ENCODE data around the gene EXOSC7. TPM values are rescaled to one million over a fixed set of nuclear protein-coding genes. Genes with fewer than 3 reads are reported as not detected.

The EXOSC7 gene
- polyA plus RNA-seq, 1 donor from 2014 or later, result 37.7 TPM

DNA sequence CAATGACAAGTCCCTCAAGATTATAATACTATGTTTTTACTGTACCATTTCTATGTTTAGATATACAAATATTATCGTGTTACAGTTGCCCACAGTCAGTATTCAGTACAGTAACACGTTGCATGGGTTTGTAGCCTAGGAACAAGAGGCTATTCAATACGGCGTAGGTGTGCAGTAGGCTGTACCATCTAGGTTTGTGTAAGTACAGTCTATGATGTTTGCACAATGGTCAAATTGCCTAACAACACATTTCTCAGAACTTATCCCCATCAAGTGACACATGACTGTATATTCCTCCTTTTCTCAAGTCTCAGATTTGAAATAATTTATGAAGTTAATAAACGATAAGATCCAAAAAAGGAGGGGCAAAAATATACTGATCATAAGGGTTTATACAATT is 21.7 kb upstream of the EXOSC7 start:
- no peaks in the 10 kb centered on the region for H3K27me3 Mint-ChIP-seq
- no peaks in the 10 kb centered on the region for H3K9me3 Mint-ChIP-seq
- H3K4me1 Mint-ChIP-seq, result peaks cover 29 to 47% (median 38%) of the 10 kb centered on the region in 3 donors
- no peak overlapping the region for H3K4me3 Mint-ChIP-seq
- no peak overlapping the region for H3K27ac Mint-ChIP-seq
- peaks cover 3% of the 10 kb centered on the region for H3K36me3 Mint-ChIP-seq

DNA sequence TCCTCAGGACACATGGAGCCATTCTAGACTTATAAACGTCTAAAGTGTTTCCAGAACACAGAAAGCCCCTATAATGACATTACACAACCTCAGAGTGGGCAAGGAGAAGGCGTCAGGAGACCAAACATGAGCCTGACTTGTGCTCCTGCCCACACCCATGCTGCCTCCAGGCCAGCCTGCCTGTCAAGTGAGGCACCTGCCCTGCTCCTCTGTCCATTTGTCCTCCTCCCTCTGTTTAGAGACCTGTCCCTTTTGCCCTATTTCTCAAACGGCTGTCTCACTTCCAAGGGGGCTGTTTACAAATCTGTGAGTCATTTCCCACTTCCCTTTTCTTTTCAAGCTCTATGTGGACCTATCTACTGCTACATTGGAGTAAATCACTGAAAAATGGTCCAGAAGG is 21.1 kb upstream of the EXOSC7 start:
- no peaks in the 10 kb centered on the region for H3K9me3 Mint-ChIP-seq
- H3K4me1 Mint-ChIP-seq, result peaks cover 31 to 47% (median 38%) of the 10 kb centered on the region in 3 donors
- no peaks in the 10 kb centered on the region for H3K27me3 Mint-ChIP-seq
- H3K27ac Mint-ChIP-seq, result peak overlapping the region in 2 of 3 donors; percentile 8 to 11
- no peak overlapping the region for H3K4me3 Mint-ChIP-seq
- peaks cover 3% of the 10 kb centered on the region for H3K36me3 Mint-ChIP-seq

DNA sequence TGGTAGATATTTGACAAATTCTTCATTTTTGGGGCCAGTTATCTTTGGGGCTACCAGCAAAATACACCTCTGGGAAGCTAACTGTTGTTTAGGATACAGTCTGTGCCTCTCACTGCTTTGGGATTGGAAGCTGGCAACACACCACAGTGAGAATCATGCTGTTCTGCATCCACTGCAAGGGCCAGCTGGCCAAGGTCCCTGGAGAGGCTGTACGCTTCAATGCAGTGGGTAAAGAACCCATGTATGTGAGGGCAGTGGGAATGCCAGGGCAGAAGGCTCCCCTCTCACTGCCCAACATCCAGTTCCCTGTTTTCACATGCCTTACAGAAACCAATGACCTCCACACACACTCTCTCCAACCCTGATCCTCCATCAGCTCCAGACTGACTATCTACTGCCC is 20.1 kb upstream of the EXOSC7 start:
- no peaks in the 10 kb centered on the region for H3K9me3 Mint-ChIP-seq
- peaks cover 27 to 45% (median 34%) of the 10 kb centered on the region in 3 donors for H3K4me1 Mint-ChIP-seq
- no peaks in the 10 kb centered on the region for H3K36me3 Mint-ChIP-seq
- H3K27me3 Mint-ChIP-seq, result no peaks in the 10 kb centered on the region
- no peak overlapping the region for H3K27ac Mint-ChIP-seq
- no peak overlapping the region for H3K4me3 Mint-ChIP-seq

- peaks cover 25 to 32% (median 30%) of the 10 kb centered on the region in 3 donors for H3K4me1 Mint-ChIP-seq
- no peak overlapping the region for H3K27ac Mint-ChIP-seq
- H3K27me3 Mint-ChIP-seq, result no peaks in the 10 kb centered on the region
Observed at GRCh38 chr3:44957986-44958385, 18.1 kb upstream of the EXOSC7 start.

DNA sequence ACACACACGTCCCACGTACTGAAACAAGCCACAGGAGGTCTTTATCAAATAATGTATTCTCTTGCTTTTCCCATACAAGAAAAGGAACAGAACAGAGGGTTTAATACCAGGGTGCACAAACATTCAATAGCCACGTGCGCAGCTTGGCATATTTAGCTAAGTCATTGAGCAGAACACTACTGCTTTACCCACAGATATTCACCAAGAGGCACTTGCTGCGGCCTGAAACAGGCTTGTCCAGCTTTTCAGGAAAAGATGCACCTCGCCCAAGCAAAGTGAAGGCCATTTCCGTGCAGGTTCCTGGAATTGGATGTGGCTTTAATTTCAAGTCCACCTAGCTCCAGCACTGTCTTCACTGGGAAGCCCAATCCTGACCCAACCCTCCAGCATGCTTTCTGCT is 17.7 kb upstream of the EXOSC7 start:
- H3K4me3 Mint-ChIP-seq, result no peak overlapping the region
- no peak overlapping the region for H3K27ac Mint-ChIP-seq
- no peaks in the 10 kb centered on the region for H3K9me3 Mint-ChIP-seq
- H3K36me3 Mint-ChIP-seq, result no peaks in the 10 kb centered on the region
- no peaks in the 10 kb centered on the region for H3K27me3 Mint-ChIP-seq
- peaks cover 25 to 36% (median 30%) of the 10 kb centered on the region in 3 donors for H3K4me1 Mint-ChIP-seq

More at GRCh38 chr3:44957986-44958385, 18.1 kb upstream of the EXOSC7 start:
- Mint-ChIP-seq H3K36me3 (no peaks in the 10 kb centered on the region), H3K9me3 (no peaks in the 10 kb centered on the region), H3K4me3 (no peak overlapping the region)

DNA sequence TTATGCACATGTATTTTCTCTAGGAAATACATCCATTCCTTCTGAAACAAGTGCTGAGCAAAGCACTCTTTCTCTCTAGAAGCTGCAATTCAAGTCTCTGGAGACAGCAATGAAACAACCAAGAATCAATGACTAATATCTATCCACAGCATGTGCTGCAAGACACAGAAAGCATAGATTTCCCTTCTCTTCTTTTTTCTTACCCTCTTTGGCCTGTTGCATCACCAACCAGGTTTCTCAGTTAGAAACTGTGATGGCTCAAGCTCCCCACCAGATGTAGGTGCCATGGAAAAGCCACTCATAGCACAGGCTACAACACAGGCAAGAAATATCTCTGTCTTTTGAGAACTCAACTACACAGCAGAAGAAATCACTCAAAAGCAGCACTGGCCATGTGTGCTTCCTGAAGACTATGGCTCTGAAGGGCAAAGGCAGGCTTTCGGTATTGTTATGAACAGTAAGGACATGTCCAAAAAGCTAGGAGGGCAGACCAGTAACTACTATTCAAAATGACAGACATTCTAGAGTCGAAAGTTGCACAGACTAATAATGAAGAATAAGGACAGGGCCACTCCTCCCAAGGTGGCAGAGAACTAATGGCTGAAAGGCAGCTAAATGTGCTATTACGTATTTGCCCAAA is 15.5 kb upstream of the EXOSC7 start:
- peak overlapping the region in 1 of 4 donors; percentile 3 for H3K4me3 Mint-ChIP-seq
- no peaks in the 10 kb centered on the region for H3K9me3 Mint-ChIP-seq
- H3K27ac Mint-ChIP-seq, result no peak overlapping the region
- H3K4me1 Mint-ChIP-seq, result peaks cover 23 to 41% (median 30%) of the 10 kb centered on the region in 3 donors
- no peaks in the 10 kb centered on the region for H3K27me3 Mint-ChIP-seq
- no peaks in the 10 kb centered on the region for H3K36me3 Mint-ChIP-seq

GRCh38 chr3:44961888-44962287 is 14.2 kb upstream of the EXOSC7 start:
- H3K36me3 Mint-ChIP-seq, result peaks cover 2% of the 10 kb centered on the region
- H3K9me3 Mint-ChIP-seq, result no peaks in the 10 kb centered on the region
- H3K4me3 Mint-ChIP-seq, result no peak overlapping the region
- H3K4me1 Mint-ChIP-seq, result peaks cover 23 to 32% (median 23%) of the 10 kb centered on the region in 3 donors
- H3K27me3 Mint-ChIP-seq, result no peaks in the 10 kb centered on the region
- H3K27ac Mint-ChIP-seq, result no peak overlapping the region

DNA sequence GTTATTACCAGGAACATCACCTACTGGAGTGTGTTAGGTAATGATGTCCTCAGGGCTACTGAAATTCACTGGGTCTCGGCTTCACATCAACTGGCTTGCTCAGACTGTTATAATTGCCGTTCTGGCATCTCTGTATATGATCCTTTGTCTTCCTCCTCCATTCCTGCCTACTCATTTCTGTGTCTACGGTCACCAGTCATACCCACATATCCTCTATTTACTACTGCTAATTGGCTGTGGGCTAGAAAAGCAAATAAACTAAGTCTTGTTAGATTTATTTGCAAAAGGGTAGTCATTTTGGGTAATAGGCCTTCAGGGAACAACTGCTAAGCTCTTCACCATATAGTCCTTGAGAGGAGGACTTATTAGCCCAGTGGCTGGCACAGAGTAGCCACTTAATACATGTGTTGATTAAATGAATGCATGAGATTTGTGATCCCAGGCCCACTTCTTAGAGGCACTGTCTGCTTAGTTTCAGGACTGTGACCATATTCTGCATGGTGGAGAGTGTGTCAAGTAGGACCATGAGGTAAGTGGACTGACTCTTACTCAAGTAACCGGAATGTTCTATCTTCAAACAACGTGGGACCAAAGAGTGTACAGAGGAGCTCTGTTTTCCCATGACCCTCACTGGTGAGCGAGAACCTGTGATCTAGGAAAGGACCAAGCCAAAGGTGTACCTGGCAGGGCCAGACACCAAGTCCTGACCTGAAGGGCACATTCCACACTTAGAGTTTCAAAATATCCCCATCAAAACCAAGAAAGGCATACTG is 13.2 kb upstream of the EXOSC7 start:
- Mint-ChIP-seq H3K4me1 (peaks cover 14 to 28% (median 17%) of the 10 kb centered on the region in 3 donors), H3K27ac (no peak overlapping the region), H3K27me3 (no peaks in the 10 kb centered on the region), H3K9me3 (no peaks in the 10 kb centered on the region), H3K36me3 (peaks cover 2% of the 10 kb centered on the region), H3K4me3 (no peak overlapping the region)

DNA sequence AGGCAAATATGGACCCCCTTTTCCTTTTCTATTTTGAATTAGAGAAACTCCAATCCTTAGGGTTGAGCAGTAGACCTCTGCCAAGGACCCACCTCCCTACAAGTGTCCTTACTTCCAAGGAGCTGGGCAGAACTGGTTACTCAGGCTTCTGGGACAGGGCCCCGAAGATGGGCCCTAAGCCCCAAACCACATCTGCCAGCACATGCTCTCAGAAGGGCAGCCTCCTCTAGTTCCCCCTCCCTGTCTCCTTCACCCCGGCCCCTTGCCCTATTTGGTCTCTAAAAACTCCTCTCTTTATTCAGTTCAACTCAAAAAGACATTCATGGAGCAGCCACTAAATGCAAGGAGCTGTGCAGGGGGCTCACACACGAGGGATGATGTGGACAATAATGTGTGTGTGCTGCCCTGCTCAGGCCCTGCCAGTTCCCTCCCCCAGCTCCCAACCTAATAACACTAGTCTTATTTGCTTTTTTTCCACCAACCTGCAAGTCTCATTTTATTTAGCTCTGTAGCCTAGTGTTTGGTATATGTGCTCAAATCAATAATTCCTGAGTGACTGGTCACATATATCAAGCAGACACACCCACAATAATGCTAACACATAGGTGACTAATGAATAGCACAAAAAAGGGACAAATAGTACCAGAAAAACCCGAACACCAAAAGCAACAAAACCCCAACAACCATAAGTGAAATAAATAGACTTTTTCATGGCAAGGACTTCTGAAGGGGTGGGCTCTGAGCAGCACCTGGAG is 12.3 kb upstream of the EXOSC7 start:
- H3K4me1 Mint-ChIP-seq, result peaks cover 15 to 29% (median 16%) of the 10 kb centered on the region in 3 donors
- no peaks in the 10 kb centered on the region for H3K27me3 Mint-ChIP-seq
- peaks cover 2% of the 10 kb centered on the region for H3K36me3 Mint-ChIP-seq
- no peaks in the 10 kb centered on the region for H3K9me3 Mint-ChIP-seq
- H3K27ac Mint-ChIP-seq, result no peak overlapping the region
- no peak overlapping the region for H3K4me3 Mint-ChIP-seq

DNA sequence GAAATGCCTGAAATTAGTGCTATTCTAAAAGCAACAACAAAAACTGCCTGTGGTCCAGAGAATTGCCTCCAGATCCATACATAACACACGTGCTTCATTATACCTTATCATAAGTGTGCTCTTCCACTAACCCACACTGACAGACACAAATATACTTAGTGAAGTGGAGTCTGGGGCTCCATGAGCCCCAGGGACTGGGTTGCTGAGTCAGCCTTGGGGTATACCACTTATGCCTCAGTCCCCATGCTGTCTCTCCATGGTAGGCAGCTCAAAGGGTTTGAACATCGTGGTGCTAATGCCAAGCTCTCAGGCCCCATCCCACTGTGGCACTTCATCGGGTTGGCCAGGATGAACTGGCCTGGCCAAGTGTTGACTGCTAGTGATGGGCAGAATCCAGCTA is 10.9 kb upstream of the EXOSC7 start:
- no peaks in the 10 kb centered on the region for H3K27me3 Mint-ChIP-seq
- peaks cover 24 to 36% (median 26%) of the 10 kb centered on the region in 3 donors for H3K4me1 Mint-ChIP-seq
- no peaks in the 10 kb centered on the region for H3K9me3 Mint-ChIP-seq
- no peak overlapping the region for H3K4me3 Mint-ChIP-seq
- H3K36me3 Mint-ChIP-seq, result peaks cover 2% of the 10 kb centered on the region
- no peak overlapping the region for H3K27ac Mint-ChIP-seq

- Mint-ChIP-seq H3K36me3 (peaks cover 5% of the 10 kb centered on the region), H3K9me3 (no peaks in the 10 kb centered on the region), H3K4me1 (peaks cover 24 to 42% (median 38%) of the 10 kb centered on the region in 3 donors), H3K27me3 (no peaks in the 10 kb centered on the region), H3K27ac (no peak overlapping the region), H3K4me3 (no peak overlapping the region)
Observed at GRCh38 chr3:44966795-44967278, 9.2 kb upstream of the EXOSC7 start.

DNA sequence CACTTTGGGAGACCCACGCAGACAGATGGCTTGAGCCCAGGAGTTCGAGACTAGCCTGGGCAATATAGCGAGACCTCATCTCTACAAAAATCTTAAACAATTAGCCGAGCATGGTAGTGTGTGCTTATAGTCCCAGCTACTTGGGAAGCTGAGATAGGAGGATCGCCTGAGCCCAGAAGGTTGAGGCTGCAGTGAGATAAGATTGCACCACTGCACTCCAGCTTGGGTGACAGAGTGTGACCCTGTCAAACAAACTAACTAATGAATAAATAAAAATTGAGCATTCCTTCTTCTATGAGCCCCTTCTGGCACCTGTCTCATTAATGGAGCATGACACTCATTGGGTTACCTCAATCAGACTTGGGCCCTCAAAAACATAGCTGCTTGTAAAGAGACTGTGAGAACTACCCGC is 7.6 kb upstream of the EXOSC7 start:
- no peaks in the 10 kb centered on the region for H3K9me3 Mint-ChIP-seq
- no peaks in the 10 kb centered on the region for H3K27me3 Mint-ChIP-seq
- peaks cover 5% of the 10 kb centered on the region for H3K36me3 Mint-ChIP-seq
- no peak overlapping the region for H3K4me3 Mint-ChIP-seq
- peak overlapping the region in 1 of 3 donors; percentile 5 for H3K27ac Mint-ChIP-seq
- peaks cover 17 to 47% (median 32%) of the 10 kb centered on the region in 3 donors for H3K4me1 Mint-ChIP-seq

DNA sequence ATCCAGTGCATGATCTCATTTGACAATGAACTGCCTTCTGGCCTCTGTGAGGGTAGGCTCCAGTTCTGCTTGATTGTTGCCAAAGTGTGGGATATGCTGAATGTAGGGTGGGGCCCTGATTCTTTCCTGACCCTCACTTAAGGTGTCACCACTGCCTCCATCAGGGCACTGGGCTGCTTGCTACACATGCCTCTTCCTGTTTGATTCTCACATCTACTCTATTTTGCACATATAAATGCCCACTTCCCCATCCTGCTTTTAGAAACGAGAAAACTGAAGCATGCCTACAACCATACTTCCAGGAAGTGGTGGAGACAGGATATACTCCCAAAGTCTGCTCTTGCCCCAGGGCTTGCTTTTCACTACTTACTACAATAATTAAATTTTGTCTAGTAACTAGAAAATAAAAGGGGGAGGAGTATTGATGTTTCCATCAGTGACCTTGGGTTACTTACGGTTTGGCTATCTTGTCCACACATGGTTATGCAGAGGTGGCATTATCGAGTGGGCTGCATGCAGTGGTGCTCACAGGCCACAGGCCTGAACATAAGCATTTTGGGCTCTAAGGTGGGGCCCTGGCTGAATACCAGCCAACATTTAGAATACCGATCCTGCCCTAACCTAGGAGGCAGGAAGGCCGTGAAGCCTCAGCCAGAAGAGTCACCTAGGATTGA is 6.8 kb upstream of the EXOSC7 start:
- H3K36me3 Mint-ChIP-seq, result peaks cover 7% of the 10 kb centered on the region
- peak overlapping the region in 2 of 3 donors; percentile 59 to 61 for H3K27ac Mint-ChIP-seq
- H3K27me3 Mint-ChIP-seq, result no peaks in the 10 kb centered on the region
- H3K4me1 Mint-ChIP-seq, result peaks cover 18 to 43% (median 27%) of the 10 kb centered on the region in 3 donors
- no peaks in the 10 kb centered on the region for H3K9me3 Mint-ChIP-seq
- peak overlapping the region in 2 of 4 donors; percentile 21 to 52 for H3K4me3 Mint-ChIP-seq

GRCh38 chr3:44969828-44970179 is 6.2 kb upstream of the EXOSC7 start:
- peak overlapping the region in 1 of 4 donors; percentile 21 for H3K4me3 Mint-ChIP-seq
- H3K27ac Mint-ChIP-seq, result peak overlapping the region in 1 of 3 donors; percentile 59
- H3K4me1 Mint-ChIP-seq, result peaks cover 23 to 47% (median 30%) of the 10 kb centered on the region in 3 donors

More at GRCh38 chr3:44969828-44970179, 6.2 kb upstream of the EXOSC7 start:
- Mint-ChIP-seq H3K36me3 (peaks cover 7% of the 10 kb centered on the region), H3K27me3 (no peaks in the 10 kb centered on the region), H3K9me3 (no peaks in the 10 kb centered on the region)

Data from IgD-negative memory B cell (primary cell).